Chondrocyte (in vitro differentiated cells): ENCODE measurements around the gene SCNN1A. TPM values are rescaled to one million over a fixed set of nuclear protein-coding genes. Genes with fewer than 3 reads are reported as not detected.

Experiments used
- DNase-seq: peaks from one replicate; pipeline ENCODE4 v3.0.0; 2021; ENCODE audit warnings: mixed read lengths, low spot score
- H3K27ac Mint-ChIP-seq: one replicate; pipeline ENCODE4 v1.8.0; 2021; ENCODE audit warnings: mild to moderate bottlenecking, moderate library complexity, mixed read lengths; ENCODE audit not compliant: unreplicated experiment
- H3K27me3 Mint-ChIP-seq: 2 replicates; pipeline ENCODE4 v1.8.0; 2021; ENCODE audit warnings: low read depth, mixed read lengths
- H3K36me3 Mint-ChIP-seq: 2 replicates; pipeline ENCODE4 v1.8.0; 2021; ENCODE audit warnings: low read depth, mixed read lengths
- H3K4me1 Mint-ChIP-seq: 2 replicates; pipeline ENCODE4 v1.8.0; 2021; ENCODE audit warnings: low read depth, mild to moderate bottlenecking, mixed read lengths
- H3K4me3 Mint-ChIP-seq: one replicate; pipeline ENCODE4 v1.8.0; 2021; ENCODE audit warnings: mild to moderate bottlenecking, moderate library complexity, mixed read lengths; ENCODE audit not compliant: unreplicated experiment
- H3K9me3 Mint-ChIP-seq: 2 replicates; pipeline ENCODE4 v1.8.0; 2021; ENCODE audit warnings: low read depth, mixed read lengths
- CTCF ChIP-seq: fragments of 200-600 bp; sonication (generic); IDR thresholded peaks from 2 replicates; pipeline ENCODE4 v1.5.0; 2021; ENCODE audit warnings: antibody characterized with exemption, mild to moderate bottlenecking, moderate library complexity
- total RNA-seq: library from RNA; stranded (reverse); gene quantifications from 3 replicates; pipeline ENCODE4 v1.2.1, GENCODE V29; 2021

Gene SCNN1A
- total RNA-seq, 1 donor from 2014 or later = 0.87 TPM

GRCh38 chr12:6399884-6400644, 24.7 kb upstream of the SCNN1A start:
- no peak for DNase-seq
- no peak for TF ChIP-seq CTCF
- no peaks in the 10 kb centered on the region for H3K4me1 Mint-ChIP-seq
- no peak overlapping the region for H3K27ac Mint-ChIP-seq
- H3K9me3 Mint-ChIP-seq = no peaks in the 10 kb centered on the region
- no peaks in the 10 kb centered on the region for H3K27me3 Mint-ChIP-seq
- H3K4me3 Mint-ChIP-seq = no peak overlapping the region
- no peaks in the 10 kb centered on the region for H3K36me3 Mint-ChIP-seq

GRCh38 chr12:6396031-6396430, 20.7 kb upstream of the SCNN1A start:
- DNase-seq = no peak
- H3K4me3 Mint-ChIP-seq = no peak overlapping the region
- H3K27me3 Mint-ChIP-seq = no peaks in the 10 kb centered on the region
- H3K9me3 Mint-ChIP-seq = no peaks in the 10 kb centered on the region
- H3K4me1 Mint-ChIP-seq = no peaks in the 10 kb centered on the region
- no peak overlapping the region for H3K27ac Mint-ChIP-seq
- no peak for TF ChIP-seq CTCF
- H3K36me3 Mint-ChIP-seq = peaks cover 5% of the 10 kb centered on the region

GRCh38 chr12:6394398-6394797, 19.0 kb upstream of the SCNN1A start:
- H3K4me3 Mint-ChIP-seq = no peak overlapping the region
- H3K36me3 Mint-ChIP-seq = peaks cover 5% of the 10 kb centered on the region
- TF ChIP-seq CTCF = no peak
- no peak overlapping the region for H3K27ac Mint-ChIP-seq
- H3K27me3 Mint-ChIP-seq = no peaks in the 10 kb centered on the region
- H3K4me1 Mint-ChIP-seq = no peaks in the 10 kb centered on the region
- no peaks in the 10 kb centered on the region for H3K9me3 Mint-ChIP-seq
- DNase-seq = no peak

- H3K27ac Mint-ChIP-seq = no peak overlapping the region
- H3K4me3 Mint-ChIP-seq = no peak overlapping the region
- DNase-seq = no peak
- no peak for TF ChIP-seq CTCF
- peaks cover 7% of the 10 kb centered on the region for H3K36me3 Mint-ChIP-seq
- H3K9me3 Mint-ChIP-seq = no peaks in the 10 kb centered on the region
- no peaks in the 10 kb centered on the region for H3K4me1 Mint-ChIP-seq
- H3K27me3 Mint-ChIP-seq = no peaks in the 10 kb centered on the region
Observed at GRCh38 chr12:6393109-6393508, 17.7 kb upstream of the SCNN1A start.

GRCh38 chr12:6392504-6392903, 17.1 kb upstream of the SCNN1A start:
- TF ChIP-seq CTCF = no peak
- no peaks in the 10 kb centered on the region for H3K4me1 Mint-ChIP-seq
- no peak overlapping the region for H3K4me3 Mint-ChIP-seq
- no peak for DNase-seq
- no peak overlapping the region for H3K27ac Mint-ChIP-seq
- no peaks in the 10 kb centered on the region for H3K27me3 Mint-ChIP-seq
- peaks cover 7% of the 10 kb centered on the region for H3K36me3 Mint-ChIP-seq
- H3K9me3 Mint-ChIP-seq = no peaks in the 10 kb centered on the region
